GM12891 (cell line): Measurements from ENCODE around the gene AGFG1.

Source experiments
- POLR2A ChIP-seq: IDR thresholded peaks from 2 replicates; pipeline ENCODE4 v1.6.1; 2011; ENCODE audit warnings: low read depth, low read length, control low read depth
- POLR2AphosphoS5 ChIP-seq: IDR thresholded peaks from 2 replicates; pipeline ENCODE4 v1.6.1; 2011; ENCODE audit warnings: low read depth, low read length, control low read depth

- no peak for TF ChIP-seq POLR2A
- TF ChIP-seq POLR2AphosphoS5, result no peak
Observed at GRCh38 chr2:227511239-227511930, 39.4 kb downstream of the AGFG1 start.
